Fibroblast of peridontal ligament (primary cell): ENCODE data around the gene ADGRL1.
"Not testable (repeated sequence)": the region's sequence is repeated elsewhere in the genome, so short reads cannot be mapped to it uniquely, and the experiment has no call there.

Experiments
- DNase-seq: peaks from one replicate; pipeline ENCODE4 v3.0.0-alpha.2; 2010; ENCODE audit errors: extremely low read depth

Gene ADGRL1

DNA sequence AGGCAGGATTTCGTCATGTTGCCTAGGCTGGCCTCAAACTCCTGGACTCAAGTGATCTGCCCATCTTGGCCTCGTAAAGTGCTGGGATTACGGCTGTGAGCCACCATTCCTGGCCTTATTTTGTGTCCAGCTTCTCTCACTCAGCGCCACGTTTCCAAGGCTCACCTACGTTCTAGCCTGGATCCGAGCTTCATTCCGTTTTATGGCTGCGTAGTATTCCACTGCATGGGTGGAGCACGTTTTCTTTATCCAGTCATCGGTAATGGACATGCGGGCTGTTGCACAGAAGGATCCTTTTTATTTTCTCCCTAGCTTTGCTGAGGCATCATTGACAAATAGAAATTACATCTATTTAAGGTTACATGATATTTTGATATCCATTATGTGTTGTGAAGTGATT is 16.6 kb downstream of the ADGRL1 start:
- DNase-seq, result no peak

DNA sequence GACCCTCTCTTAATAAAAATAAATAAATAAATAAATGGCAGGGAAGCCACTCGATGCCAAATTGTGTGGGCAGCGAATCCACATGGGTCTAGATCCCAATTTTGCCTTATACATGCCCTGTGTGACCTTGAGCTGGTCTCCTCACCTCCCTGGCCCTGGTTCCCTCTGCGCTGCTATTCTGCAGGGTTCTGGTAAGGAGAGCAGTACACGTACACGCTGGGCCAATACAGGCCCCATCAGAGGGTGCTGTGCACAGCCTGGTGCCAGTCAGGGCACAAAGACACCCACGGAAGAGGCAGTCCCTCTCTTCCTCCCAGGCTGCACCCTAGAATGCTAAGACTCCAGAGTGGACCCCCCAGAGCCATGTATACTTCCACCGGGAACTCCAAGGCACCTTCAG is 17.9 kb downstream of the ADGRL1 start:
- not testable (repeated sequence) for DNase-seq

- DNase-seq, result no peak
Observed at GRCh38 chr19:14187561-14187960, 18.4 kb downstream of the ADGRL1 start.

- not testable (repeated sequence) for DNase-seq
Observed at GRCh38 chr19:14186684-14187083, 19.3 kb downstream of the ADGRL1 start.

DNA sequence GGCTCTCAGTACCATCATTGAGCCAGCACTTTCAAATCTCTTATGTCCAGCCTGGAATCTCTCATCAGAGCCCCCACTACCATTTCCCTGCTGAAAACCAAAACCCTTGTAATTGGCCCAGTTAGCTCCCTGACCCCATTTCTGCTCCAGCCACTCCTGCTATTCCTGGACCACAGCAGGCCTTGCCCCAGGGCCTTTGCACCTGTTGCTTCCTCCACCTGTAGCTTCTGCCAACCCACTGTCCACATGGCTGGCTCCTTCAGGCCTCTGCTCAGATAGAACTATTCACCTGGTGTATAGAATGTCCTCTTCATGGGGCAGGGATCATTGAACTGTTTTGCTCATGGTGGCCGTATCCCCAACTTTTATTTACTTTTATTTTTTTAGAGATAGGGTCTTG is 20.3 kb downstream of the ADGRL1 start:
- DNase-seq, result not testable (repeated sequence)

- no peak for DNase-seq
Observed at GRCh38 chr19:14185158-14185557, 20.8 kb downstream of the ADGRL1 start.

- DNase-seq, result no peak
Observed at GRCh38 chr19:14183741-14184350, 22.1 kb downstream of the ADGRL1 start.

DNA sequence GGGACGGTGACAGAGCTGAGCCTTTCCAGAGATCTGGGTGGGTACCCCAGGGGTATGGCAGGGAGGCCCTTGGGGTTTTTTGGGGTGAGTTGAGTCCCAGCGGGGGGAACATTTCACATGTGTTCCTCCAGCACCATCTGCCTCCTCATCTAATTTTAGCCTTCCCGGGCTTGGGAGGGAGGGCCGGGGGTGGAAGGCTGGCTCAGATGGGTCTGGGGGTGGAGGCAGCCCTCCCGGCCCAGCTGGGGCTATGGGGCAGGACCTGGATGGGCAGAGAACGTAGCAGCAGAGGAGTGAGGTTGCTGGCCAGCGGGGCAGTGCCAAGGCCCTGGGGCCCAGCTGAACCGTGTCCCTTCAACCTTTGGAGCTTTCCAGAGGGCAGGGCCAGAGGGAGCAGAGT is 23.5 kb downstream of the ADGRL1 start:
- DNase-seq, result no peak

GRCh38 chr19:14181906-14182305 is 24.1 kb downstream of the ADGRL1 start:
- DNase-seq, result no peak

GRCh38 chr19:14181199-14181598 is 24.8 kb downstream of the ADGRL1 start:
- DNase-seq, result not testable (repeated sequence)

GRCh38 chr19:14177496-14178074 is 28.4 kb downstream of the ADGRL1 start:
- no peak for DNase-seq

DNA sequence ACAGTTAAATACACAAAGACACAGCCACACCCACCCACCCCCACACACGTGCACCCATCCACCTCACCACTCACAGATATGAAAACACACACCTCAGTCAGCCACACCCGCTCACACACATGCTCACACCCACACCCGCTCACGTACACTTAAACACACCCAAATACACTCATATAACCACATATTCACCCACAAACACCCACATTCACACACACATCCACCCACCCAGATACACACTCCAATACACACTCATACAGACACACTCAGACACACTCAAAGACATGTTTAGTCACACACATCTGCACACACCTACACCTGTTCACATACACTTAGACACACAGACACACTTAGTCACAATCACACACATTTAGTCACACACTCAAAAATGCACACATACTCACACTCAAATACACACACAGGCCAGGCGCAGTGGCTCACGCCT is 30.6 kb downstream of the ADGRL1 start:
- no peak for DNase-seq

GRCh38 chr19:14174883-14175282 is 31.1 kb downstream of the ADGRL1 start:
- DNase-seq, result no peak

DNA sequence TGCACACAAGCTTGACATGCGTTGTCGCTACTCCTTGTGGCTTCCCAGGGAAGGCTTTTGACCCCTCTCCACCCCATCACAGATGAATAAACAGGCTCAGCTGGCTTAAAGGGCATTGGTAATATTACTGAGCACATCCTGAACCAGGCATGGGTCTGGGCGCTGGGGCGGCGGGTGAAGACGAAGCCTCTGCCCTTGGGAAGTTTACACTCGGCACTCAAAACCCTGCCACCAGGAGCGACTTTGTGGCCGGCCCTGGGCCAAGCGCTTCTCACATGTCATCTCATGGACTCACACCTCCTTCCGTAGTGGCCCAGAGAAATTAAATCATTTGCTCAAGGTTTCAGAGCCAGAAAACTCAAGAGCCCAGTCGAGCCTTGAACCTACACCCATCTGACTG is 37.0 kb downstream of the ADGRL1 start:
- DNase-seq, result no peak

DNA sequence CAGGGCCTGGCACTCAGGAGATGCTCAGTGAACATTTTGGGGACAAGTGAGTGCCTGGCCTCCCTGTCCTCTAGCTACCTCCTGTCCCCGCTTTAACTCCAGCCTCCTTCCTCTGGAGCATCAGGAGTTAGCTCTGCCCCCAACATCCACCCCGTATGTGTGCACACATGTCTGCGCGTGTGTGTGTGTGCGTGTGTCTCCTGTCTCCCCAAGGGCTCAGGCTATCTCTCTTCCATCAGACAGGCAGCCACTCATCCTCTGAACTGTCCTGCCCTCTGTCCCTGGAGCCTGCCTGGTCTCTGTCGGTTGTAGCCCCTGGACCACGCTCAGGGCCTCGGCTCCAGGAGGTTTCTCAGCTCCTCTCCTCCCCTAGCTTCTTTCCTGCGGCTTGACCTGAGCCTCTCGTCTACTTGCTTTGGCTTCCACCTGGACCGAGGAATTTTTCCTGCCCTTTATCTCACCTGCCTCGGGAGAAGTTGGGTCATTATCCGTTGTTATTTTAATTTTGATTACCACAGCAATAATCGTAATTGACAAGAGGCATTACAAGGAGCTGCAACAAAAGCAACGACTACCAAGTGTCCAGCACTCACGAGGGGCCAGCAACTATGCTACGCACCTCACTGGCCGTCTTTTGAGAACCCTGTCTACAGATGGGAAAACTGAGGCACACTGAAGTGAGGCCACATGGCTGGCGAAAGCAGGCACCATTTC is 37.6 kb downstream of the ADGRL1 start:
- no peak for DNase-seq

GRCh38 chr19:14167576-14168138 is 38.3 kb downstream of the ADGRL1 start:
- DNase-seq, result no peak

- no peak for DNase-seq
Observed at GRCh38 chr19:14166999-14167575, 38.9 kb downstream of the ADGRL1 start.

- DNase-seq, result no peak
Observed at GRCh38 chr19:14165990-14166830, 39.8 kb downstream of the ADGRL1 start.

- DNase-seq, result no peak
Observed at GRCh38 chr19:14164724-14165493, 41.1 kb downstream of the ADGRL1 start.

- DNase-seq, result no peak
Observed at GRCh38 chr19:14164082-14164481, 41.9 kb downstream of the ADGRL1 start.

DNA sequence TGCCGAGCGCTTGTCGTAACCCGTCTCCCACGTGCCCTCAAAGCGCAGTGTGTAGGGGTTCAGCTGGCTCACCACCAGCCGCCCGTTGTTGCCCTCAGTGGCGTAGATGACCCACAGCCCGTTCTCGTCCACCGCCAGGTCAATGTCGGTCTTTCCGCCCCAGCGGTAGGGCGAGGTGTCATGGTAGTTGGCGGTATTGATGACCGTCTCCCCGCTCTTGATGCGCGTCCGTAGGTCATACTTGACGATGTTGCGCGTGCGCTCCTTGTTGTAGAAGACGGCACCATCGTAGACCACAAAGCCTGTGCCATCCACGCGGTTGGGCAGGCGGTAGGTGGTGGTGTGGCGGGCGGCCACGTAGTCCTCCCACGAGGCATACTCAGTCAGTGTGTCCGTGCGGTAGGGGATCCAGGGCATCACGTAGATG is 43.1 kb downstream of the ADGRL1 start:
- no peak for DNase-seq
